Bone marrow (tissue), 2 donors: ENCODE measurements around the gene FAM124A.

Experiments used
- DNase-seq, 2 donors: peaks; one replicate each; lab custom pipeline; 2025; lab: John Stamatoyannopoulos, UW

FAM124A gene

GRCh38 chr13:51222037-51222685, at the start of gene FAM124A:
Gene FAM124A (plus strand): TSS chr13:51222398. CDS start chr13:51222502, 104 bp downstream.
- DNase-seq = peak in 1 of 2 donors; percentile 53

GRCh38 chr13:51175021-51175420, 47.2 kb upstream of the FAM124A start:
- DNase-seq = no peak

GRCh38 chr13:51175639-51176038, 46.6 kb upstream of the FAM124A start:
- no peak for DNase-seq

GRCh38 chr13:51177188-51177587, 45.0 kb upstream of the FAM124A start:
- DNase-seq = no peak

- no peak for DNase-seq
Measured at GRCh38 chr13:51178456-51179074, 43.6 kb upstream of the FAM124A start.

GRCh38 chr13:51179432-51179971, 42.7 kb upstream of the FAM124A start:
- DNase-seq = no peak

GRCh38 chr13:51180853-51181511, 41.2 kb upstream of the FAM124A start:
- DNase-seq = no peak

- DNase-seq = no peak
Measured at GRCh38 chr13:51181786-51182383, 40.3 kb upstream of the FAM124A start.

GRCh38 chr13:51191743-51192142, 30.5 kb upstream of the FAM124A start:
- DNase-seq = no peak

GRCh38 chr13:51192348-51192747, 29.9 kb upstream of the FAM124A start:
- DNase-seq = no peak

- no peak for DNase-seq
Measured at GRCh38 chr13:51193387-51193786, 28.8 kb upstream of the FAM124A start.

- no peak for DNase-seq
Measured at GRCh38 chr13:51194942-51195341, 27.3 kb upstream of the FAM124A start.

GRCh38 chr13:51201886-51202285, 20.3 kb upstream of the FAM124A start:
- no peak for DNase-seq

- DNase-seq = no peak
Measured at GRCh38 chr13:51202477-51203046, 19.6 kb upstream of the FAM124A start.

- DNase-seq = no peak
Measured at GRCh38 chr13:51206584-51206983, 15.6 kb upstream of the FAM124A start.

- no peak for DNase-seq
Measured at GRCh38 chr13:51207881-51208280, 14.3 kb upstream of the FAM124A start.

GRCh38 chr13:51208716-51209115, 13.5 kb upstream of the FAM124A start:
- DNase-seq = no peak

- no peak for DNase-seq
Measured at GRCh38 chr13:51211910-51212309, 10.3 kb upstream of the FAM124A start.

GRCh38 chr13:51212758-51213157, 9.4 kb upstream of the FAM124A start:
- no peak for DNase-seq

- DNase-seq = no peak
Measured at GRCh38 chr13:51213173-51213728, 8.9 kb upstream of the FAM124A start.

GRCh38 chr13:51218626-51219025, 3.6 kb upstream of the FAM124A start:
- DNase-seq = no peak

- no peak for DNase-seq
Measured at GRCh38 chr13:51220706-51221105, 1.5 kb upstream of the FAM124A start.
